ENCODE results near the gene KRTAP10-6. TPM values are rescaled to one million over a fixed set of nuclear protein-coding genes. Genes with fewer than 3 reads are reported as not detected.

The KRTAP10-6 gene
- total RNA-seq, 4 donors from 2014 or later = not detected

DNA sequence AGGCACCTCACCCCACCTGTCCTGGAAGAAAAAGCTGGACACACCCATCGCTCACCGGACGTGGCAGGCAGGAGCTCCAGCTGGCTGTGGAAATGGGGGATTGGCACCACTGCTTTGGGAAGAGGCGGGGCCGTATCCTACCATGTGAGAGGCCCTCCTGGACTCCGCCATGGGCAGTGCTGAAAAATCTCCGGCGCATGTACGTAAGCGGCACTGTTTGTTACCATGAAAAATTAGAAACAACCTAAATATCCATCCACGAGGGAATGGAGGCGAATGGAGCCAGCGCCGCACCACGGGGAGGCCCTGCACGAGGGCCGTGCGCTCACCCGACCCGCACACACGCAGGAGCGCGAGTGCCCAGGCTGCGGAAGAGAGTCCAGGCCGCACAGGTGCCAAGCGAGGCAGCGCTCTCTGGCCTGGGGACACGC lies 22.7 kb upstream of the KRTAP10-6 start:
- TF ChIP-seq, protein P1, sequence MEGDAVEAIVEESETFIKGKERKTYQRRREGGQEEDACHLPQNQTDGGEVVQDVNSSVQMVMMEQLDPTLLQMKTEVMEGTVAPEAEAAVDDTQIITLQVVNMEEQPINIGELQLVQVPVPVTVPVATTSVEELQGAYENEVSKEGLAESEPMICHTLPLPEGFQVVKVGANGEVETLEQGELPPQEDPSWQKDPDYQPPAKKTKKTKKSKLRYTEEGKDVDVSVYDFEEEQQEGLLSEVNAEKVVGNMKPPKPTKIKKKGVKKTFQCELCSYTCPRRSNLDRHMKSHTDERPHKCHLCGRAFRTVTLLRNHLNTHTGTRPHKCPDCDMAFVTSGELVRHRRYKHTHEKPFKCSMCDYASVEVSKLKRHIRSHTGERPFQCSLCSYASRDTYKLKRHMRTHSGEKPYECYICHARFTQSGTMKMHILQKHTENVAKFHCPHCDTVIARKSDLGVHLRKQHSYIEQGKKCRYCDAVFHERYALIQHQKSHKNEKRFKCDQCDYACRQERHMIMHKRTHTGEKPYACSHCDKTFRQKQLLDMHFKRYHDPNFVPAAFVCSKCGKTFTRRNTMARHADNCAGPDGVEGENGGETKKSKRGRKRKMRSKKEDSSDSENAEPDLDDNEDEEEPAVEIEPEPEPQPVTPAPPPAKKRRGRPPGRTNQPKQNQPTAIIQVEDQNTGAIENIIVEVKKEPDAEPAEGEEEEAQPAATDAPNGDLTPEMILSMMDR (IDR thresholded peaks at IDR 0.05) = no peak
- TF ChIP-seq EP300 (IDR thresholded peaks at IDR 0.05) = no peak
- TF ChIP-seq POLR2A (IDR thresholded peaks at IDR 0.05; ENCODE audit: low read depth) = no peak
- 91% methylated on average over 25 of the region's 28 CpGs for WGBS
- Histone ChIP-seq H3K27ac (replicated peaks in 1 of 4) (no peak overlapping the region), H3K4me1 (no peaks in the 10 kb centered on the region), H3K4me3 (no peak overlapping the region), H3K9me3 (peaks cover 0 to 30% (median 19%) of the 10 kb centered on the region in 4 donors), H3K36me3 (no peaks in the 10 kb centered on the region), H3K27me3 (peaks cover 0 to 50% (median 0%) of the 10 kb centered on the region in 4 donors)
- intact Hi-C loops (cut with DNase I) = no loop called here
- no peak for DNase-seq (ENCODE audit: extremely low spot score)

DNA sequence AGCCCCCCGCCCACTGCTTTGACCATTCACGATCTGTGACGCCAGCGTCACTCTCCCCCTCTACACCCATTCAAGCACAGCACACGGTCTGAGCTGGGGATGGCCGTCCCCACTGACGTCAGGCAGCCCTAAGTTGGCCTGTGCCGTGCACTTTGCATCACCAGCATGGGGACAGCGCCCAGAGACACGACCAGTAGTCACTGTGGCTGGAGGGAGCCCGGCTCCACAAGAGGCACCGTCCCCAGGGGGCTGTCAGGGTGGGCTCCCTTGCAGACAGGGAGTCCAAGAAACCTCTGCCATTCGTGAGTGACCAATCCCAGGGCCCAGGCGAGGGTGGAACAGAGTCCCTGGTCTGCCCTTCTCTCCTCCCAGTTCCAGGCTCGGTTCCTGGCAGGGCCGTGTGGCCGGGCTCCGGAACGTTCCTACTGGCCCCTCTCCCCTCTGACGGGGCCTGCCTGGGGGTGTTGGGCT lies 21.9 kb upstream of the KRTAP10-6 start:
- no peak overlapping the region for H3K27ac ChIP-seq (replicated peaks in 1 of 4)
- H3K27me3 ChIP-seq = peaks cover 0 to 50% (median 0%) of the 10 kb centered on the region in 4 donors
- WGBS = 85% methylated on average over 18 of the region's 20 CpGs
- no peak overlapping the region for H3K4me3 ChIP-seq
- no peaks in the 10 kb centered on the region for H3K4me1 ChIP-seq
- intact Hi-C loops (cut with DNase I) = no loop called here
- TF ChIP-seq POLR2AphosphoS5 (IDR thresholded peaks at IDR 0.05) (no peak), POLR2A (IDR thresholded peaks at IDR 0.05; ENCODE audit: low read depth) (no peak)
- TF ChIP-seq, protein P1 (IDR thresholded peaks at IDR 0.05) = no peak
- DNase-seq (ENCODE audit: extremely low spot score) = peak; percentile 89
- no peaks in the 10 kb centered on the region for H3K36me3 ChIP-seq
- peaks cover 0 to 27% (median 24%) of the 10 kb centered on the region in 4 donors for H3K9me3 ChIP-seq

- peaks cover 0 to 50% (median 0%) of the 10 kb centered on the region in 4 donors for H3K27me3 ChIP-seq
- H3K27ac ChIP-seq (replicated peaks in 1 of 4) = no peak overlapping the region
- TF ChIP-seq, protein P1 (IDR thresholded peaks at IDR 0.05) = no peak
- TF ChIP-seq POLR2A (IDR thresholded peaks at IDR 0.05; ENCODE audit: low read depth) (no peak), POLR2AphosphoS5 (IDR thresholded peaks at IDR 0.05) (no peak), EP300 (IDR thresholded peaks at IDR 0.05) (no peak)
- H3K9me3 ChIP-seq = peaks cover 0 to 31% (median 23%) of the 10 kb centered on the region in 4 donors
- H3K4me1 ChIP-seq = no peaks in the 10 kb centered on the region
- 93% methylated on average over 23 of the region's 26 CpGs for WGBS
- peak; percentile 77 for DNase-seq (ENCODE audit: extremely low spot score)
- H3K36me3 ChIP-seq = no peaks in the 10 kb centered on the region
- intact Hi-C loops (cut with DNase I) = no loop called here
- no peak overlapping the region for H3K4me3 ChIP-seq
Observed at GRCh38 chr21:44613386-44614155, 21.3 kb upstream of the KRTAP10-6 start.

DNA sequence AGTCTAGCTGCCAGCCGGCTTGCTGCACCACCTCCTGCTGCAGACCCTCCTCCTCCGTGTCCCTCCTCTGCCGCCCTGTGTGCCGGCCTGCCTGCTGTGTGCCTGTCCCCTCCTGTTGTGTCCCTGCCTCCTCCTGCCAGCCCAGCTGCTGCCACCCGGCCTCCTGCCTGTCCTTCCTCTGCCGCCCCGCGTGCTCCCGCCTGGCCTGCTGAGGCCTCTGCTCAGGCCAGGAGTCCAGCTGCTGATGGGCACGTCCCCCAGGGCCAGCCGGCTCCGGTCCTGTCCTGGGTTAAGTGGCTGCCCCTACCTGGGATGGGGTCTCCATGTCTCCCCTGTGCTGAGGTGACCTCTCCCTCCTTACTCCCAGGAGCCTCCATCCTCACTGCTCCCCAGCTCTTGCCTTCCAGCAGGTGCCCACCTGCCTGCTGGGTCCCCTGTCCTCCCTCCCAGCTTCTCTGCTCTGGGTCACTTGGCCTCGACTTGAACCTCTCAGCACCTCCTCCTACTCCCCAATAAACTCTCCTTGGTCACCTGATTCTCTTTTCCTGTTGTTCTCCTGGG lies 20.4 kb upstream of the KRTAP10-6 start:
- intact Hi-C loops (cut with DNase I) = no loop called here
- 88% methylated on average over 12 of the region's 13 CpGs for WGBS
- no peak for TF ChIP-seq POLR2A (IDR thresholded peaks at IDR 0.05; ENCODE audit: low read depth)
- no peak for TF ChIP-seq POLR2AphosphoS5 (IDR thresholded peaks at IDR 0.05)
- TF ChIP-seq, protein P1 (IDR thresholded peaks at IDR 0.05) = no peak
- TF ChIP-seq EP300 (IDR thresholded peaks at IDR 0.05) = no peak
- peak; percentile 68 for DNase-seq (ENCODE audit: extremely low spot score)
- Histone ChIP-seq H3K9me3 (peaks cover 0 to 31% (median 23%) of the 10 kb centered on the region in 4 donors), H3K4me3 (no peak overlapping the region), H3K27ac (replicated peaks in 1 of 4) (no peak overlapping the region), H3K4me1 (no peaks in the 10 kb centered on the region), H3K27me3 (peaks cover 0 to 50% (median 0%) of the 10 kb centered on the region in 4 donors), H3K36me3 (no peaks in the 10 kb centered on the region)

Measured in esophagus muscularis mucosa (tissue), 4 donors.